ENCODE results near the gene TRPV2.

TRPV2 gene

GRCh38 chr17:16473044-16474011 lies 58.0 kb downstream of the TRPV2 start:
- in situ Hi-C loops (cut with HindIII; ENCODE audit: low sequenced_read_pairs), result no loop called here

- in situ Hi-C loops (cut with HindIII; ENCODE audit: low sequenced_read_pairs), result no loop called here
Measured at GRCh38 chr17:16474012-16474725, 58.8 kb downstream of the TRPV2 start.

- in situ Hi-C loops (cut with HindIII; ENCODE audit: low sequenced_read_pairs), result no loop called here
Measured at GRCh38 chr17:16475179-16475704, 59.9 kb downstream of the TRPV2 start.

GRCh38 chr17:16477255-16477654 lies 61.9 kb downstream of the TRPV2 start:
- in situ Hi-C loops (cut with HindIII; ENCODE audit: low sequenced_read_pairs), result no loop called here

- in situ Hi-C loops (cut with HindIII; ENCODE audit: low sequenced_read_pairs), result no loop called here
Measured at GRCh38 chr17:16477666-16478065, 62.3 kb downstream of the TRPV2 start.

- in situ Hi-C loops (cut with HindIII; ENCODE audit: low sequenced_read_pairs), result no loop called here
Measured at GRCh38 chr17:16478649-16479048, 63.3 kb downstream of the TRPV2 start.

- in situ Hi-C loops (cut with HindIII; ENCODE audit: low sequenced_read_pairs), result no loop called here
Measured at GRCh38 chr17:16479264-16479663, 63.9 kb downstream of the TRPV2 start.

GRCh38 chr17:16480995-16481394 lies 65.6 kb downstream of the TRPV2 start:
- in situ Hi-C loops (cut with HindIII; ENCODE audit: low sequenced_read_pairs), result no loop called here

GRCh38 chr17:16482253-16482652 lies 66.9 kb downstream of the TRPV2 start:
- in situ Hi-C loops (cut with HindIII; ENCODE audit: low sequenced_read_pairs), result no loop called here

GRCh38 chr17:16483021-16483645 lies 67.8 kb downstream of the TRPV2 start:
- in situ Hi-C loops (cut with HindIII; ENCODE audit: low sequenced_read_pairs), result no loop called here

- in situ Hi-C loops (cut with HindIII; ENCODE audit: low sequenced_read_pairs), result no loop called here
Measured at GRCh38 chr17:16484445-16485175, 69.2 kb downstream of the TRPV2 start.

Measured in endothelial cell of hepatic sinusoid (primary cell).